ENCODE data around the gene PHF24.

PHF24 gene

DNA sequence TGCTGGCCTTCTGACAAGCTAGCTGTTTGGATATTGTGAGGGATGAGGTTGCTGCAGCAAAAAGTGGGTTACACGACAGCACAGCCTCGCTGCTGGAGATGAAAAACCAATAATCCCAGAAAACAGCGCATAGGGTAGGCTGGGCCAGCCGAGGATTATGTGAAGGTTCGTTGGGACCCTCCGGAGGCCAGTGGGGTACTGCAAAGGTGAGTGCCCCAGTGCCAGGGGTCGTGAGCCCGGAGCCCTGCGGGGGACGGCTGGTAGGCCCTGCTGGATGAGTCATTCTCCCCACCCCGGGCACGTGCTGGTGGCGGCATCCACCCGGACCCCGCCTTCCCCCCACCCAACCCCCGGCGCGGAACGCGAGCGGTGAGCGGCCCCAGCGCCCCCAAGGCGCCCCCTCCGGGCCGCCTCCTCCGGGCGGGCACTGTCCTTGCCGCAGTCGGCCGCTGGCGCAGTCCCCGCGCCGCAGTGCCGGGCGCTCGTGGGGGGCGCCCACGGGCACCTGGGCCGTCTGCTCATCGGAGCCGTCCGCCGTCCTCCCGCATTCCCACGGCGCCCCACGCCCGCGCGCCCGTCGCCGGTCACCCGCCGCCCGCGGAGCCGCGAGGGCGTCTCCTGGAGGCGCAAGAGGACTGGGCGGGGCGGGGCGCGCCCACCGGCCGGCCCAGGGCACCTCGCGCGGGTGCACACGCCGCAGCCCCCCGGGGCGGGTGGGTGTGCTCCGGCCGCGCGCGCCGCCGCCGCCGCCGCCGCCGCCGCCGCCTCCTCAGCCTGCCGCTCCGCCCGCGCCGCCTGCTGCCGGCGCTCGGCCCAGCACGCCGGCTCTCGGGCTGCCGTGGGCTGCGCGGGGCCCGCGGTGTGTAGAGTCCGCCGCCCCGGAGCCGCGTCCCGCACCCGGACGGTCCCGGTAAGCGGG, at the start of gene PHF24:
PHF24 (plus strand) TSS at position 794 of the 919 bp plus-strand sequence. CDS start 13,014 bp downstream, outside the sequence.
- no peaks in the 10 kb centered on the region for H3K79me2 ChIP-seq (ENCODE audit: insufficient read depth, low read length)
- peak within 1 kb of the TSS; percentile 60 for H3K4me2 ChIP-seq (ENCODE audit: low read depth, low read length, poor library complexity, severe bottlenecking)
- H3F3A ChIP-seq (ENCODE audit: low read depth), result no peaks in the 10 kb centered on the region
- H3K4me1 ChIP-seq (ENCODE audit: insufficient read depth, low read length, poor library complexity, severe bottlenecking), result no peaks in the 10 kb centered on the region
- no peak for TF ChIP-seq EZH2phosphoT487 (IDR thresholded peaks at IDR 0.05; ENCODE audit: borderline replicate concordance)
- TF ChIP-seq, protein P1, sequence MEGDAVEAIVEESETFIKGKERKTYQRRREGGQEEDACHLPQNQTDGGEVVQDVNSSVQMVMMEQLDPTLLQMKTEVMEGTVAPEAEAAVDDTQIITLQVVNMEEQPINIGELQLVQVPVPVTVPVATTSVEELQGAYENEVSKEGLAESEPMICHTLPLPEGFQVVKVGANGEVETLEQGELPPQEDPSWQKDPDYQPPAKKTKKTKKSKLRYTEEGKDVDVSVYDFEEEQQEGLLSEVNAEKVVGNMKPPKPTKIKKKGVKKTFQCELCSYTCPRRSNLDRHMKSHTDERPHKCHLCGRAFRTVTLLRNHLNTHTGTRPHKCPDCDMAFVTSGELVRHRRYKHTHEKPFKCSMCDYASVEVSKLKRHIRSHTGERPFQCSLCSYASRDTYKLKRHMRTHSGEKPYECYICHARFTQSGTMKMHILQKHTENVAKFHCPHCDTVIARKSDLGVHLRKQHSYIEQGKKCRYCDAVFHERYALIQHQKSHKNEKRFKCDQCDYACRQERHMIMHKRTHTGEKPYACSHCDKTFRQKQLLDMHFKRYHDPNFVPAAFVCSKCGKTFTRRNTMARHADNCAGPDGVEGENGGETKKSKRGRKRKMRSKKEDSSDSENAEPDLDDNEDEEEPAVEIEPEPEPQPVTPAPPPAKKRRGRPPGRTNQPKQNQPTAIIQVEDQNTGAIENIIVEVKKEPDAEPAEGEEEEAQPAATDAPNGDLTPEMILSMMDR (conservative IDR thresholded peaks at IDR 0.05; ENCODE audit: low read length), result no peak
- H3K36me3 ChIP-seq (ENCODE audit: insufficient read depth, low read length), result no peaks in the 10 kb centered on the region
- no peaks in the 10 kb centered on the region for H3K9me2 ChIP-seq (replicated peaks; ENCODE audit: low read depth, low read length)
- peak within 1 kb of the TSS; percentile 61 for H2AFZ ChIP-seq (ENCODE audit: low read length)
- no peak within 1 kb of the TSS for H3K9ac ChIP-seq (ENCODE audit: low read depth, low read length, poor library complexity, severe bottlenecking)
- H4K20me1 ChIP-seq (ENCODE audit: insufficient read depth, low read length, poor library complexity, severe bottlenecking), result no peaks in the 10 kb centered on the region
- peak within 1 kb of the TSS; percentile 60 for H3K4me3 ChIP-seq (ENCODE audit: low read length, poor library complexity, severe bottlenecking)
- peaks cover 33% of the 10 kb centered on the region for H3K27me3 ChIP-seq (ENCODE audit: insufficient read depth, low read length, poor library complexity, severe bottlenecking)
- H3K9me3 ChIP-seq (ENCODE audit: insufficient read depth, low read depth, low read length), result no peaks in the 10 kb centered on the region

DNA sequence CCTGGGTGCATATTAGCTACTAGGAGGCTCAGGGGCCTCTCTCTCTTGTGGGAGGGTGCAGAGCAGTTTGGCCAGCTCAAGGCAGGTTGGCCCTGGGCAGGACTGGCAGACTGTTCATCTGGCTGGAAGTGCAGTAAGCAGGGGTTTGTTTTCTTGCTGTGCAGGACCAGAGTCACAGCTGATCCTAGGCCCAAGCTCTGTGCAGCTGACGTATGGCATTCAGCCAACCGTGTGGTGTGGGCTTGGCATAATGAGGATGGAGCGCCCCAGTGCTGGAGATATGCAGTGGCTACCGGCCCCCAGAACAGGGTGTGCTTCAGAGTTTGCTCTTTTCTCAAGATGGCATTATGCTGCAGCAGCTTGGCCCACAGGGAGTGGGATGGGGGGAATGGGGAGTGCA, 31.0 kb upstream of the PHF24 start:
- H3K9me3 ChIP-seq (ENCODE audit: insufficient read depth, low read depth, low read length), result peaks cover 8% of the 10 kb centered on the region; the same call in 1 of the 2 replicates
- no peaks in the 10 kb centered on the region for H3K79me2 ChIP-seq (ENCODE audit: insufficient read depth, low read length)
- no peak overlapping the region for H3K9ac ChIP-seq (ENCODE audit: low read depth, low read length, poor library complexity, severe bottlenecking)
- no peaks in the 10 kb centered on the region for H3K4me1 ChIP-seq (ENCODE audit: insufficient read depth, low read length, poor library complexity, severe bottlenecking)
- no peaks in the 10 kb centered on the region for H3F3A ChIP-seq (ENCODE audit: low read depth)
- TF ChIP-seq, protein P1 (conservative IDR thresholded peaks at IDR 0.05; ENCODE audit: low read length), result no peak
- TF ChIP-seq EZH2phosphoT487 (IDR thresholded peaks at IDR 0.05; ENCODE audit: borderline replicate concordance), result no peak
- H3K27me3 ChIP-seq (ENCODE audit: insufficient read depth, low read length, poor library complexity, severe bottlenecking), result no peaks in the 10 kb centered on the region
- H3K4me2 ChIP-seq (ENCODE audit: low read depth, low read length, poor library complexity, severe bottlenecking), result no peak overlapping the region
- H4K20me1 ChIP-seq (ENCODE audit: insufficient read depth, low read length, poor library complexity, severe bottlenecking), result no peaks in the 10 kb centered on the region
- no peak overlapping the region for H3K4me3 ChIP-seq (ENCODE audit: low read length, poor library complexity, severe bottlenecking)
- no peaks in the 10 kb centered on the region for H3K36me3 ChIP-seq (ENCODE audit: insufficient read depth, low read length)
- H2AFZ ChIP-seq (ENCODE audit: low read length), result no peak overlapping the region
- no peaks in the 10 kb centered on the region for H3K9me2 ChIP-seq (replicated peaks; ENCODE audit: low read depth, low read length)

DNA sequence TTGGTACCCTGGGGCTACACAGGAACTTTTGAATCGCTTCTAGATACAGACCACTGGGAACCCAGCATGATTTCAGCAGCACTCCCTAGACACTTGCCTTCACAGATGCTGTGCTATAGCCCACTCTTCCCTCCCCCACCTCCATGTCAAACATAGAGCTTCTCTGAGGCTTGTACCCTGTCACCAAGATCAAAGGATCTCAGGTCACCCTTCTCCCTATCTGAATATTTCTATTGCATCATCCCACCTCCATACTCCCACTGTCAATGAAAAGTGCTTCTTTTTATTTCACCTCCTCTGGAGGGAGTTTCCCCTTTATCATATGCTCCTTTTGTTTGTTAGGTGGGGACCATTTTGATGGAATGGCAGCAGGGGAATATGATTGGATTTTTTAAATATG, 29.2 kb upstream of the PHF24 start:
- Histone ChIP-seq H2AFZ (ENCODE audit: low read length) (no peak overlapping the region; the same call in 1 of the 2 replicates), H3K4me2 (ENCODE audit: low read depth, low read length, poor library complexity, severe bottlenecking) (no peak overlapping the region), H3F3A (ENCODE audit: low read depth) (no peaks in the 10 kb centered on the region), H3K9me2 (replicated peaks; ENCODE audit: low read depth, low read length) (no peaks in the 10 kb centered on the region), H3K4me1 (ENCODE audit: insufficient read depth, low read length, poor library complexity, severe bottlenecking) (no peaks in the 10 kb centered on the region), H3K9ac (ENCODE audit: low read depth, low read length, poor library complexity, severe bottlenecking) (no peak overlapping the region), H3K9me3 (ENCODE audit: insufficient read depth, low read depth, low read length) (peaks cover 8% of the 10 kb centered on the region; the same call in 1 of the 2 replicates), H3K27me3 (ENCODE audit: insufficient read depth, low read length, poor library complexity, severe bottlenecking) (no peaks in the 10 kb centered on the region), H4K20me1 (ENCODE audit: insufficient read depth, low read length, poor library complexity, severe bottlenecking) (no peaks in the 10 kb centered on the region), H3K79me2 (ENCODE audit: insufficient read depth, low read length) (no peaks in the 10 kb centered on the region), H3K4me3 (ENCODE audit: low read length, poor library complexity, severe bottlenecking) (no peak overlapping the region), H3K36me3 (ENCODE audit: insufficient read depth, low read length) (no peaks in the 10 kb centered on the region)
- TF ChIP-seq, protein P1 (conservative IDR thresholded peaks at IDR 0.05; ENCODE audit: low read length), result no peak
- TF ChIP-seq EZH2phosphoT487 (IDR thresholded peaks at IDR 0.05; ENCODE audit: borderline replicate concordance), result no peak
